DMS 273 (cell line): ENCODE data around the gene TTLL10.

Source experiments
- DNase-seq: peaks from one replicate; lab custom pipeline; 2025; ENCODE audit not compliant: unreplicated experiment; lab: John Stamatoyannopoulos, UW

Gene TTLL10

GRCh38 chr1:1244192-1244811 lies 70.6 kb downstream of the TTLL10 start:
- DNase-seq, result peak; percentile 58

DNA sequence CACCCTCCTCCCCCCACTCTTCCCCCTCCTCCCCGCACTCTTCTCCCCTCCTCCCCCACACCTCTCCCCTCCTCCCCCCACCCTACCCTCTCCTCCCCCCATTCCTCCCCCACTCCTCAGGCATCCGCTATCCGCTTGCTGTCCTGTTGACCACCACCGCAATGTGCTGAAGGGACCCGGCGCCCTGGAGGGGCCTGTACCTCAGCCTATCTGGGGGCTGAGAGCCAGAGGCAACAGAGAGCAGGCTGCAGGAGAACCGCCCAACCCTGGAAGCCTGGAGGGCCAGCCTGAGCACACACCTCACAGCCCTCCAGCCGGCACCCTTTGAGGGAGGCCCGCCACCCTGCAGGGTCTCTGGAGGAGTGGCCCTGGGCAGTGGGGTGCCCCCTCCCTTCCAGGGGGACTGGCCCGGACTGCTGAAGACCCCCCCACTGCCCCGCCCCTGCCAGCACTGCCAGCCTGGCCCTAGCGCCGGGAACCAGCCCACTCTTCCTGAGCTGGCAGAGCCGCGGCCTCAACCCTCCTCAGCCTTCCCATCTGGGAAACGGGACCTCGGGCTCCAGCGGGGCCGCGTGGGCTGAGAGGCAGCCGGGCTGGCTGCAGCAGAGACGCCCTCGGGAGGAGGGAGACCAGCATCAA lies 71.6 kb downstream of the TTLL10 start:
- peak; percentile 48 for DNase-seq

DNA sequence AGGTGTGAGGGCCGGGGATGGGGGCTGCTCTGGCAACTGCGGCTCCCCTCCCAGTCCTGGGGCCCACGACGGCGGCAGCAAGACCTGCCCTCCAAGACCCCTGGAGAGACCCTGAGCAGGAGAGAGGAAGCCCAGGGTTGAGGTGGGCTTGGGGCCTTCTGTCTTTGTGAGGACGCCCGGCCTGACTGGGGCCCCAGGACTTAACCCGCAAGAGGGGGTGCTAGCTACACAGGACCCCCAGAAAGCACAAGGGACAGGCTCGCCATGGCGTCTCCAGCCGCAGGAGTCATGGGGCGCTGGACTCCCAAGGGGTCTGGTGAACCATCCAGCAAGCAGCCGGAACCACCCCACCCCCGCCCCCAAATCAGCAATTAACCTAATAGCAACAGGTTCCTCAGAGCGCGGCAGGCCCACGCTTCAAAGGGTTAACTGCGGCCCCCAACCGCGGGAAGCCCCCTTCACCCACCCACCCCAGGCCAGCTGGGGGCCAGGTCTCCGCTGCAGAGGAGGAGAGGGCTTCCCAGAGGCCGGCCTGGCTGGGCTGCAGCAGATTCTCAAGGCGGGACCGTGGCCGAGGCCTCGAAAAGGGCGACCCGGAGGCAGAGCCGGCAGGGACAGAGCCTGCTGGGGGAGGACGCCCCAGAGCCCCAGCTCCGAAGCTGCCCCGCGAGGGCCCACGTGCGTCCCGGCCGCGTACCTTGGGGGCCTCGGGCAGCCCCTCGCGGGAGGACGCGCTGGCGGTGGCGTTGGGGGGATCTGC lies 72.3 kb downstream of the TTLL10 start:
- peak; percentile 76 for DNase-seq

GRCh38 chr1:1246577-1247340 lies 73.1 kb downstream of the TTLL10 start, which contains the start of gene C1QTNF12:
TSS of gene C1QTNF12 (minus strand) at chr1:1246722. CDS start at chr1:1246690, 32 bp downstream.
- peak; percentile 81 for DNase-seq

DNA sequence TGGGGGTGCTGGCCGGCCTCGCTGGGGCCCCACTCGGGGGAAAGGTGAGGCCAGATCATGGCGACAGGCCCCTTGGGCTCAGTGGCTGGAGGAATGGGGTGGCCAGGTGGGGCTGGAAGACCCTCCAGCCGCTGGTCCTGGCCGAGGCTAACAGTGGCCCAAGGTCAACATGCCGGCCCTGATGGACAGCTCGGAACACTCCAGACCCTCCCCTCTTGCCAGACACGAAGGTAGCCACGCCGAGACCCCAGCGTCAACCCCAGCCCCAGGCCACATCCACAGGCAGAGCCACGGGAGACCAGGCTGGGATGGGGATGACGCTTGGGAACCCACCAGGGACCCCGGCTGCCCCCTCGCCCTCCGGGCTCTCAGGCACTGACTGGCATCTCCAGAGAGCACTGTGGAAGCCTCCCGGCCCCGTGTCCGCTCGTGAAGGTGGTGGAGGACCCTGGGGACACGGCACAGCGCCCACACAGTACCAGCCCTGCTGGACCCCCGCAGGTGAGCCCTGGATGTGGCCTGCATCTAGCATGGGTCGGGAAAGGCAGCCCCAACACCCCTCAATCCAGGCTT lies 73.7 kb downstream of the TTLL10 start:
- no peak for DNase-seq
